GM12878 (cell line): Measurements from ENCODE around the gene CHP2.
A peak's percentile ranks its signal among the peaks of the same experiment; 100 is the strongest.

Experiments used
- CBFB ChIP-seq: IDR thresholded peaks from 2 replicates; pipeline ENCODE4 v1.6.1; 2016; ENCODE audit warnings: antibody characterized with exemption, low read depth
- CEBPZ ChIP-seq: fragments of 150-350 bp; IDR thresholded peaks from 2 replicates; pipeline ENCODE4 v1.6.1; 2016; ENCODE audit warnings: low read depth, low read length
- EED ChIP-seq: sonication (generic); IDR thresholded peaks from 2 replicates; pipeline ENCODE4 v1.6.1; 2016; ENCODE audit warnings: antibody characterized with exemption, low read depth
- EP300 ChIP-seq, 2 experiments: fragments of 150-350 bp in 1 of 2; IDR thresholded peaks; 2 replicates each; pipeline ENCODE4 v1.6.1; 2011 to 2012; ENCODE audit warnings: low read depth in 2 of 2, low read length in 2 of 2, borderline replicate concordance in 1 of 2, improper control_type of control experiment in 1 of 2, inconsistent platforms in 1 of 2; ENCODE audit not compliant: control insufficient read depth in 1 of 2
- ETV6 ChIP-seq, 2 experiments: fragments of 450-650 bp in 1 of 2; IDR thresholded peaks in 1 of 2; conservative IDR thresholded peaks in 1 of 2; 2 replicates each; pipeline ENCODE4 v1.6.1; 2014; ENCODE audit warnings: antibody characterized with exemption in 1 of 2, borderline replicate concordance in 1 of 2, low read depth in 1 of 2, mild to moderate bottlenecking in 1 of 2, moderate library complexity in 1 of 2
- FOXK2 ChIP-seq: fragments of 450-650 bp; IDR thresholded peaks from 2 replicates; pipeline ENCODE4 v1.6.1; 2017; ENCODE audit warnings: mild to moderate bottlenecking, moderate library complexity
- HDAC6 ChIP-seq: fragments of 200-600 bp; sonication (generic); IDR thresholded peaks from one replicate; pipeline ENCODE4 v1.8.0; 2017; ENCODE audit warnings: antibody characterized with exemption; ENCODE audit not compliant: unreplicated experiment
- NRF1 ChIP-seq: conservative IDR thresholded peaks from 2 replicates; pipeline ENCODE4 v1.6.1; 2011; ENCODE audit warnings: mild to moderate bottlenecking, low read depth, low read length, improper control_type of control experiment
- POLR2A ChIP-seq: IDR thresholded peaks from 2 replicates; pipeline ENCODE4 v1.6.1; 2011; ENCODE audit warnings: low read depth, mild to moderate bottlenecking, low read length
- RAD21 ChIP-seq: IDR thresholded peaks from 2 replicates; pipeline ENCODE4 v1.6.1; 2011; ENCODE audit warnings: mild to moderate bottlenecking, low read depth, low read length, moderate library complexity; ENCODE audit not compliant: insufficient read depth
- SPI1 ChIP-seq: IDR thresholded peaks from 2 replicates; pipeline ENCODE4 v1.6.1; 2011; ENCODE audit warnings: low read depth, mild to moderate bottlenecking, low read length, moderate library complexity, borderline replicate concordance; ENCODE audit not compliant: insufficient read depth
- SUPT20H ChIP-seq: IDR thresholded peaks from 2 replicates; pipeline ENCODE4 v1.6.1; 2011; ENCODE audit warnings: low read depth, mild to moderate bottlenecking, low read length, moderate library complexity, borderline replicate concordance; ENCODE audit not compliant: control insufficient read depth
- TF ChIP-seq, protein P1 (sequence below), 3 experiments: IDR thresholded peaks in 2 of 3; conservative IDR thresholded peaks in 1 of 3; 2 replicates each; pipeline ENCODE4 v1.5.1; 2011; ENCODE audit warnings: low read depth in 3 of 3, low read length in 3 of 3, mild to moderate bottlenecking in 3 of 3, control low read depth in 2 of 3, moderate library complexity in 2 of 3, inconsistent platforms in 1 of 3, mixed read lengths in 1 of 3; ENCODE audit not compliant: control insufficient read depth in 2 of 3, insufficient read depth in 1 of 3; ENCODE audit errors: extremely low read depth in 1 of 3
- TF ChIP-seq, protein P2 (sequence below): IDR thresholded peaks from 2 replicates; pipeline ENCODE4 v1.6.1; 2011; ENCODE audit warnings: low read depth, mild to moderate bottlenecking, low read length, moderate library complexity, borderline replicate concordance; ENCODE audit errors: extremely low read depth

GRCh38 chr16:23771642-23772041 lies 16.8 kb downstream of the CHP2 start:
- no peak for TF ChIP-seq CEBPZ
- no peak for TF ChIP-seq SUPT20H
- TF ChIP-seq POLR2A, result no peak
- no peak for TF ChIP-seq CBFB
- TF ChIP-seq FOXK2, result no peak
- no peak for TF ChIP-seq EED
- TF ChIP-seq SPI1, result peak; percentile 36; the same call in 1 of the 2 replicates
- no peak for TF ChIP-seq NRF1
- no peak for TF ChIP-seq RAD21
- TF ChIP-seq EP300 (IDR thresholded peaks at IDR 0.05; ENCODE audit: borderline replicate concordance in 1 of 2, control insufficient read depth in 1 of 2, low read depth in 2 of 2, low read length in 2 of 2), result no peak
- no peak for TF ChIP-seq ETV6 (conservative IDR thresholded peaks at IDR 0.05 in 1 of 2, IDR thresholded peaks at IDR 0.05 in 1 of 2; ENCODE audit: borderline replicate concordance in 1 of 2, low read depth in 1 of 2)
- TF ChIP-seq, protein P1, sequence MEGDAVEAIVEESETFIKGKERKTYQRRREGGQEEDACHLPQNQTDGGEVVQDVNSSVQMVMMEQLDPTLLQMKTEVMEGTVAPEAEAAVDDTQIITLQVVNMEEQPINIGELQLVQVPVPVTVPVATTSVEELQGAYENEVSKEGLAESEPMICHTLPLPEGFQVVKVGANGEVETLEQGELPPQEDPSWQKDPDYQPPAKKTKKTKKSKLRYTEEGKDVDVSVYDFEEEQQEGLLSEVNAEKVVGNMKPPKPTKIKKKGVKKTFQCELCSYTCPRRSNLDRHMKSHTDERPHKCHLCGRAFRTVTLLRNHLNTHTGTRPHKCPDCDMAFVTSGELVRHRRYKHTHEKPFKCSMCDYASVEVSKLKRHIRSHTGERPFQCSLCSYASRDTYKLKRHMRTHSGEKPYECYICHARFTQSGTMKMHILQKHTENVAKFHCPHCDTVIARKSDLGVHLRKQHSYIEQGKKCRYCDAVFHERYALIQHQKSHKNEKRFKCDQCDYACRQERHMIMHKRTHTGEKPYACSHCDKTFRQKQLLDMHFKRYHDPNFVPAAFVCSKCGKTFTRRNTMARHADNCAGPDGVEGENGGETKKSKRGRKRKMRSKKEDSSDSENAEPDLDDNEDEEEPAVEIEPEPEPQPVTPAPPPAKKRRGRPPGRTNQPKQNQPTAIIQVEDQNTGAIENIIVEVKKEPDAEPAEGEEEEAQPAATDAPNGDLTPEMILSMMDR (IDR thresholded peaks at IDR 0.05 in 2 of 3, conservative IDR thresholded peaks at IDR 0.05 in 1 of 3; ENCODE audit: control insufficient read depth in 2 of 3, extremely low read depth in 1 of 3, insufficient read depth in 1 of 3, low read depth in 3 of 3, low read length in 3 of 3), result no peak
- TF ChIP-seq HDAC6, result no peak
- TF ChIP-seq, protein P2, sequence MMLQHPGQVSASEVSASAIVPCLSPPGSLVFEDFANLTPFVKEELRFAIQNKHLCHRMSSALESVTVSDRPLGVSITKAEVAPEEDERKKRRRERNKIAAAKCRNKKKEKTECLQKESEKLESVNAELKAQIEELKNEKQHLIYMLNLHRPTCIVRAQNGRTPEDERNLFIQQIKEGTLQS, result no peak
